Medulla oblongata (tissue), 1 donor: ENCODE data around the gene NPHP4.

Experiments
- DNase-seq: peaks from one replicate; pipeline ENCODE4 v3.0.0-alpha.2; 2015; ENCODE audit errors: extremely low spot score

Gene NPHP4

GRCh38 chr1:5992026-5992813 lies at the start of gene NPHP4:
Gene NPHP4, minus strand, starts transcription at chr1:5992425. Its CDS starts 6,136 bp downstream, at chr1:5986289.
- peak; percentile 100 for DNase-seq

- no peak for DNase-seq
Observed at GRCh38 chr1:6041432-6042062, 49.3 kb upstream of the NPHP4 start.

GRCh38 chr1:6040861-6041415 lies 48.7 kb upstream of the NPHP4 start:
- no peak for DNase-seq

- no peak for DNase-seq
Observed at GRCh38 chr1:6040444-6040843, 48.2 kb upstream of the NPHP4 start.

GRCh38 chr1:6039031-6039430 lies 46.8 kb upstream of the NPHP4 start:
- no peak for DNase-seq

- no peak for DNase-seq
Observed at GRCh38 chr1:6038603-6039002, 46.4 kb upstream of the NPHP4 start.

- DNase-seq: no peak
Observed at GRCh38 chr1:6037338-6037762, 45.1 kb upstream of the NPHP4 start.

GRCh38 chr1:6035719-6036118 lies 43.5 kb upstream of the NPHP4 start:
- no peak for DNase-seq

- no peak for DNase-seq
Observed at GRCh38 chr1:6035303-6035702, 43.1 kb upstream of the NPHP4 start.

GRCh38 chr1:6034750-6035096 lies 42.5 kb upstream of the NPHP4 start:
- no peak for DNase-seq

- DNase-seq: peak; percentile 25
Observed at GRCh38 chr1:6033986-6034749, 41.9 kb upstream of the NPHP4 start.

GRCh38 chr1:6033124-6033523 lies 40.9 kb upstream of the NPHP4 start:
- no peak for DNase-seq

GRCh38 chr1:6030547-6031261 lies 38.5 kb upstream of the NPHP4 start:
- no peak for DNase-seq

- DNase-seq: no peak
Observed at GRCh38 chr1:6030132-6030531, 37.9 kb upstream of the NPHP4 start.

- DNase-seq: no peak
Observed at GRCh38 chr1:6029351-6029750, 37.1 kb upstream of the NPHP4 start.

GRCh38 chr1:6028042-6028850 lies 36.0 kb upstream of the NPHP4 start:
- peak; percentile 53 for DNase-seq

GRCh38 chr1:6027591-6027990 lies 35.4 kb upstream of the NPHP4 start:
- no peak for DNase-seq

- peak; percentile 63 for DNase-seq
Observed at GRCh38 chr1:6026095-6026809, 34.0 kb upstream of the NPHP4 start.

GRCh38 chr1:6025269-6026094 lies 33.3 kb upstream of the NPHP4 start:
- no peak for DNase-seq
